Measurements from ENCODE around the gene HLA-DMB.

- TF ChIP-seq CTCF (IDR thresholded peaks at IDR 0.05) (no peak), POLR2A (IDR thresholded peaks at IDR 0.05) (no peak)
These were observed 13.4 kb upstream of the HLA-DMB start for GRCh38 chr6:32954267-32954666.
